HEK293 (cell line): ENCODE data around the gene SCN10A.
A peak's percentile ranks its signal among the peaks of the same experiment; 100 is the strongest.

Experiments used
- CTCF ChIA-PET: fragments of 350-600 bp; formaldehyde crosslinking; extraction: SDS; loops from one replicate; lab custom pipeline; 2021; ENCODE audit warnings: antibody characterized with exemption; lab: Yijun Ruan, JAX
- POLR2A ChIA-PET: fragments of 300-600 bp; formaldehyde crosslinking; extraction: SDS; loops from one replicate; lab custom pipeline; 2020; ENCODE audit warnings: antibody characterized with exemption, inconsistent platforms; lab: Yijun Ruan, JAX
- H3K27ac ChIP-seq: fragments of 200-500 bp; sonication (Bioruptor generic); 2 replicates; pipeline ENCODE4 v1.5.1; 2014; ENCODE audit warnings: low read depth, low read length, control low read depth, inconsistent platforms; ENCODE audit errors: extremely low read depth
- H3K36me3 ChIP-seq, 2 experiments: fragments of 200-500 bp in 1 of 2; sonication (Bioruptor generic) in 1 of 2; 1 replicate in 1 of 2; 2 replicates in 1 of 2; pipeline ENCODE4 v1.5.1; 2014 to 2017; ENCODE audit warnings: inconsistent platforms in 2 of 2, low read length in 2 of 2; ENCODE audit not compliant: control insufficient read depth in 2 of 2, insufficient read depth in 1 of 2
- H3K4me1 ChIP-seq: fragments of 200-500 bp; sonication (Bioruptor generic); 2 replicates; pipeline ENCODE4 v1.5.1; 2014; ENCODE audit warnings: mild to moderate bottlenecking, low read length, inconsistent platforms; ENCODE audit not compliant: control insufficient read depth, insufficient read depth
- H3K4me3 ChIP-seq: 2 replicates; pipeline ENCODE4 v1.5.1; 2011; ENCODE audit warnings: low read depth, mild to moderate bottlenecking, control low read depth, low read length, moderate library complexity
- H3K9me3 ChIP-seq: fragments of 200-500 bp; sonication (Bioruptor generic); 2 replicates; pipeline ENCODE4 v1.5.1; 2014; ENCODE audit warnings: low read depth, low read length, inconsistent platforms; ENCODE audit not compliant: control insufficient read depth, insufficient read depth
- CTCF ChIP-seq: fragments of 450-650 bp; formaldehyde crosslinking; IDR thresholded peaks from 2 replicates; pipeline ENCODE4 v1.5.1; 2016; ENCODE audit warnings: missing biosample characterization, missing genetic modification characterization
- GLIS1 ChIP-seq: fragments of 450-650 bp; formaldehyde crosslinking; IDR thresholded peaks from 2 replicates; pipeline ENCODE4 v1.5.1; 2016; ENCODE audit warnings: missing biosample characterization, missing genetic modification characterization
- KLF7 ChIP-seq: fragments of 450-650 bp; formaldehyde crosslinking; IDR thresholded peaks from 2 replicates; pipeline ENCODE4 v1.5.1; 2016; ENCODE audit warnings: missing biosample characterization, missing genetic modification characterization, borderline replicate concordance
- MZF1 ChIP-seq: fragments of 450-650 bp; formaldehyde crosslinking; IDR thresholded peaks from 2 replicates; pipeline ENCODE4 v1.5.1; 2017; ENCODE audit warnings: missing biosample characterization, missing genetic modification characterization, borderline replicate concordance
- SETDB1 ChIP-seq: IDR thresholded peaks from one replicate; pipeline ENCODE4 v1.6.1; 2017; ENCODE audit warnings: mild to moderate bottlenecking, low read length, moderate library complexity, mixed read lengths; ENCODE audit not compliant: insufficient read length
- SP3 ChIP-seq: fragments of 450-650 bp; formaldehyde crosslinking; IDR thresholded peaks from 2 replicates; pipeline ENCODE4 v1.5.1; 2016; ENCODE audit warnings: missing biosample characterization, missing genetic modification characterization
- SP7 ChIP-seq: fragments of 450-650 bp; formaldehyde crosslinking; IDR thresholded peaks from 2 replicates; pipeline ENCODE4 v1.5.1; 2016; ENCODE audit warnings: missing biosample characterization, missing genetic modification characterization
- TCF7L2 ChIP-seq: IDR thresholded peaks from 2 replicates; pipeline ENCODE4 v1.6.1; 2011; ENCODE audit warnings: low read depth, mild to moderate bottlenecking, inconsistent platforms, low read length, moderate library complexity, borderline replicate concordance
- ZBTB26 ChIP-seq: fragments of 450-650 bp; formaldehyde crosslinking; optimal IDR thresholded peaks from 2 replicates; pipeline ENCODE3; 2016; ENCODE audit warnings: missing biosample characterization, mild to moderate bottlenecking, missing genetic modification characterization
- ZFP41 ChIP-seq: fragments of 450-650 bp; formaldehyde crosslinking; IDR thresholded peaks from 2 replicates; pipeline ENCODE4 v1.5.1; 2016; ENCODE audit warnings: missing biosample characterization, missing genetic modification characterization, borderline replicate concordance
- ZIC2 ChIP-seq: fragments of 450-650 bp; formaldehyde crosslinking; IDR thresholded peaks from 2 replicates; pipeline ENCODE4 v1.5.1; 2016; ENCODE audit warnings: missing biosample characterization, missing genetic modification characterization
- ZNF223 ChIP-seq: fragments of 450-650 bp; formaldehyde crosslinking; IDR thresholded peaks from 2 replicates; pipeline ENCODE4 v1.5.1; 2016; ENCODE audit warnings: missing biosample characterization, missing genetic modification characterization
- ZNF423 ChIP-seq: fragments of 450-650 bp; formaldehyde crosslinking; IDR thresholded peaks from 2 replicates; pipeline ENCODE4 v1.5.1; 2016; ENCODE audit warnings: missing biosample characterization, missing genetic modification characterization
- ZNF426 ChIP-seq: fragments of 450-650 bp; formaldehyde crosslinking; IDR thresholded peaks from 2 replicates; pipeline ENCODE4 v1.5.1; 2017; ENCODE audit warnings: missing biosample characterization, missing genetic modification characterization, mild to moderate bottlenecking, inconsistent platforms, moderate library complexity
- ZNF510 ChIP-seq: fragments of 450-650 bp; formaldehyde crosslinking; IDR thresholded peaks from 2 replicates; pipeline ENCODE4 v1.5.1; 2018; ENCODE audit warnings: mild to moderate bottlenecking, missing genetic modification characterization, missing biosample characterization; ENCODE audit not compliant: insufficient replicate concordance
- ZNF555 ChIP-seq: fragments of 450-650 bp; formaldehyde crosslinking; conservative IDR thresholded peaks from 2 replicates; pipeline ENCODE4 v1.5.1; 2017; ENCODE audit warnings: missing biosample characterization, mild to moderate bottlenecking, missing genetic modification characterization, inconsistent platforms
- ZNF585B ChIP-seq: fragments of 450-650 bp; formaldehyde crosslinking; IDR thresholded peaks from 2 replicates; pipeline ENCODE4 v1.5.1; 2016; ENCODE audit warnings: missing biosample characterization, missing genetic modification characterization
- ZNF660 ChIP-seq: fragments of 450-650 bp; IDR thresholded peaks from 2 replicates; pipeline ENCODE4 v1.5.1; 2018; ENCODE audit warnings: missing biosample characterization, mild to moderate bottlenecking, missing genetic modification characterization
- ZNF701 ChIP-seq: fragments of 450-650 bp; formaldehyde crosslinking; IDR thresholded peaks from 2 replicates; pipeline ENCODE4 v1.5.1; 2016; ENCODE audit warnings: missing biosample characterization, missing genetic modification characterization
- ZNF785 ChIP-seq: fragments of 450-650 bp; formaldehyde crosslinking; IDR thresholded peaks from 2 replicates; pipeline ENCODE4 v1.5.1; 2016; ENCODE audit warnings: missing biosample characterization, missing genetic modification characterization
- ZSCAN4 ChIP-seq: fragments of 450-650 bp; formaldehyde crosslinking; IDR thresholded peaks from 2 replicates; pipeline ENCODE4 v1.5.1; 2017; ENCODE audit warnings: missing biosample characterization, missing genetic modification characterization

The SCN10A gene

GRCh38 chr3:38707730-38708129 is 108.3 kb downstream of the SCN10A start:
- Histone ChIP-seq H3K4me3 (no peak overlapping the region), H3K36me3 (no peaks in the 10 kb centered on the region), H3K9me3 (no peaks in the 10 kb centered on the region), H3K4me1 (no peaks in the 10 kb centered on the region), H3K27ac (no peak overlapping the region)
- ChIA-PET CTCF (interaction anchor here (1.0 kb wide), 1 partner anchor 15 kb away, joined by 3 read pairs; no protein-coding TSS in a partner anchor), POLR2A (no interaction called here)
- TF ChIP-seq ZNF426 (tag by site-specific recombination): no peak
- 0 out of 2 replicates have a peak, but pooled peaks have one; percentile 9 for TF ChIP-seq CTCF (tag by site-specific recombination)

GRCh38 chr3:38706961-38707360 is 109.1 kb downstream of the SCN10A start:
- TF ChIP-seq ZNF701 (tag by site-specific recombination) (no peak), SP7 (no peak), GLIS1 (no peak), ZIC2 (no peak), ZNF423 (tag by site-specific recombination) (no peak), ZFP41 (tag by site-specific recombination) (no peak), ZNF785 (tag by site-specific recombination) (no peak), ZNF555 (tag by site-specific recombination) (no peak), ZBTB26 (tag by site-specific recombination) (no peak), SP3 (tag by site-specific recombination) (no peak), SETDB1 (no peak), ZNF660 (tag by site-specific recombination) (no peak), ZNF585B (tag by site-specific recombination) (no peak), KLF7 (tag by site-specific recombination) (no peak), ZSCAN4 (tag by site-specific recombination) (no peak), ZNF223 (tag by site-specific recombination) (no peak), TCF7L2 (no peak), ZNF510 (tag by site-specific recombination) (no peak), MZF1 (tag by site-specific recombination) (no peak)
- ChIA-PET CTCF (no interaction called here), POLR2A (no interaction called here)
- Histone ChIP-seq H3K9me3 (no peaks in the 10 kb centered on the region), H3K4me3 (no peak overlapping the region), H3K4me1 (no peaks in the 10 kb centered on the region), H3K36me3 (no peaks in the 10 kb centered on the region), H3K27ac (no peak overlapping the region)
